NCI-H460 (cell line): ENCODE results near the gene ZCCHC24. TPM values are rescaled to one million over a fixed set of nuclear protein-coding genes. Genes with fewer than 3 reads are reported as not detected.

Experiments
- DNase-seq: peaks from one replicate; pipeline ENCODE4 v3.0.0-alpha.2; 2016; ENCODE audit warnings: low read depth; ENCODE audit errors: extremely low read depth
- total RNA-seq: library from RNA; depleted of rRNA; stranded (reverse); fragments of >200 nt; shearing (Covaris generic); gene quantifications from 2 replicates; pipeline ENCODE4 v1.2.3, GENCODE V29; 2014

Gene ZCCHC24
- total RNA-seq, 1 experiment from 2014 or later: 3.2 TPM

DNA sequence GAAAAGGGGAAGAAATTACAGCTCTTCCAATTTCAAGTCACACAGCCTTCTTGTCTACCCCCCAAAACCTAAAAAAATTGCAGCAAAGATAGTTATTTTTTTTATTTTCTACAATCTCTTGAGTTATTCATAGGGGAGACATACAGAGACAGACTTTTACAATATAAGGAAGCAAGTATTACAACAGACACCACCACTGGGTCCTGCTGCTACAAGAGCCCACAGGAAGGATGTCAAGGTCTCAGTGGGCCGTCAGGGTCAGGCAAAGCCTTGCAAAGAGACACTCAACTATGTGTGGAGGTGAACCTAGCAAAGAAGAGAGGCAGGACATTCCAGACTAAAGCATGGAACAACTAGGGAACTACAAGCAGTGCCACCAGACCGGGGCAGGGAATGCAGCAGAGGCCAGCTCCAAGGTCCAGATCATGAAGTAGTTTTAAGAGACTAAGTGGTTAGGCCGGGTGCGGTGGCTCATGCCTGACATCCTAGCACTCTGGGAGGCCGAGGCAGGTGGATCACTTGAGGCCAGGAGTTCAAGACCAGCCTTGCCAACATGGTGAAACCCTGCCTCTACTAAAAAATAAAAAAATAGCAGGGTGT lies 28.2 kb upstream of the ZCCHC24 start:
- no peak for DNase-seq

DNA sequence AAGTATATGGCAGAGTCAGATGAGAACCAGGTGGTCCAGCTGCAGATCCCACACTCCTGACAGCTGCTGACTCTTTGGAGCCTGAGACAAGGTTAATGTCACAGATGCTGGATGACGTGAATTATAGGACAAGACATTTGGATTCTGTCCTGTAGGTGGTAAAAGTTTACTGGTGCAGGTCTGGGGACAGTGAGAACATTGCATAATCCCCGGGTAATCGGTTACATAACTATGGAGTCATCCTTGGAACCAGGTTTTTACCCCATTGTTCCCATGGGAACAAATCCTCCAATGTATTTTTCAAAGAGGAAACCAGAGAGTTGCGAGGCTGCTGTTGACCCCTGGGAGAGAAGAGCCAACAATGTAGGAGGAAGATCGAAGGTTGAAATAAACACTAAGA lies 27.5 kb upstream of the ZCCHC24 start:
- no peak for DNase-seq

DNA sequence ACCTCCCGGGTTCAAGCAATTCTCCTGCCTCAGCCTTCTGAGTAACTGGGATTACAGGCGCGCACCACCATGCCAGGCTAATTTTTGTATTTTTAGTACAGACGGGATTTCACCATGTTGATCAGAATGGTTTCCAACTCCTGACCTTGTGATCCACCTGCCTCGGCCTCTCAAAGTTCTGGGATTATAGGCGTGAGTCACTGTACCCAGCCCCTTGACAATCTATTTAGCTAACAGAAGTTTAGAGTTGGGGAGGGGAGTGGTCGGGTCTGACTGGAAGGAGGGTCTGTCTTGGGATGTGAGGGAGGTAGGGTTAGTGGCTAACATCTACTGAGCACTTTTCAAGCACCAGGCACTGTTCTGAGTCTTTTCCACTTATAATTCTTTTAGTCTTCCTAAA lies 27.0 kb upstream of the ZCCHC24 start:
- no peak for DNase-seq

DNA sequence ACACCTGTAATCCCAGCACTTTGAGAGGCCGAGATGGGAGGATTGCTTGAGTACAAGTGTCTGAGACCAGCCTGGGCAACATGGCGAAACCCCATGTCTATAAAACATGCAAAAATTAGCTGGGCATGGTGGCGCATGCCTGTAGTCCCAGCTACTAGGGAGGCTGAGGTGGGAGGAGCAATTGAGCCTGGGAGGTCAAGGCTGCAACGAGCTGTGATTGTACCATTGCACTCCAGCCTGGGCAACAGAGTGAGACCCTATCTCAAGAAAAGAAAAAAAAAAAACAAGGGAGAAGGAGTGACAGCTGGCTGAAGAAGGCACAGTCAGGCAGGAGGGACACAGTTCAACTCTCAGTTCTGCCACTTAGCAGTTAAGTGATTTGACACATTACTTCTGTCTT lies 26.4 kb upstream of the ZCCHC24 start:
- no peak for DNase-seq

DNA sequence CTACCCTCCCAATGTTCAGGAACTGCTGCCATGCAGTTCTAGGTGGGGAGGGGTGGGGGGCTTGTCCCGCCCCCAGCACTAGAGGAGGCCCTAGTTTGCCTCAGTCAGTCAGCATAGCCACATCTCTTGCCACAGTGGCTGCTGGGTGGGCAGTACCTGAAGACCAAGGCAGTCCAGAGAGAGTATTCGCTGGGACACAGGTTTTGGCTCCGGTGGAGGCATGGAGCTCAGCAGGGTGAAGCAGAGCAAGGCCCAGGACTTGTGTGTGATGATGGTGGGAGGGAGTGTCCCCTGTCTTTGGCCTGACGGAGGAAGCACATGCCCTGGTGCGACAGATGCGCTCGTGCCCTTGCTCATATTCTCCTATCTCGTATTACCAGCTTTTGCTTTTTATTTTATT lies 24.7 kb upstream of the ZCCHC24 start:
- DNase-seq: no peak

DNA sequence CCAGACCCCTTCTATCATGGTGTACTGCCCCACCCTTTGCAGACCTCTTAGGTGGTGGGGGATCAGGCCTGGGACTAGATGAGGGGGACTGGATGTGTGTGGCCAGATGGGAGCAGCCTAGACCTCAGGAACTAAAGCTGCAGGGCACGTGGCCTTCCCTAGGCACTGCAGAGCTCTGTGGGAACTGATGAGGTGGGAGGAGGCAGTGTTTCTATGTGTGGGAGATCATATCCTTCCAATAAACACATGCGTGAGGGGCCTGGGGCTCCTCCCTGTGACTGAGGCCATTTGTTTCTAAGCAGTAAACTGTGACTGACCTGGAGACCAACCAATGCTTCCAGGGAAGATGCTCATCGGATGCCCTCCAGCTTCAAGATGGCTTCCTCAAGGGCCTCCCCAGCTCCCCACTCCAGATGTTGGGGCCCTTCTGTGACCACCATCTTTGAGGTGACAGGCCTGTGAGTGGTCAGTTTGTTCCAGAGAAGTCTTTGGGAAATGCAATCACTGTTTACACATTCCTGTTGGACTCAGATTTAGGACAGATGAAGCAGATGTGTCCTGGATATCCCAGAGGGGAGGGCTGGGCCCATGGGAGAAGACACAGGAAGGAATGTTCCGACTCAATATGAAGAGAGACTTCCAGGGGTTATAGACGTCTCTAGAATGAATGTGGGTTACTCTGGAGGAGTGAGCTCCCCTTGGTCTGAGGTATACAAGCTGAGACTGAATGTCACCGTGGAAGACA lies 23.6 kb upstream of the ZCCHC24 start:
- no peak for DNase-seq

DNA sequence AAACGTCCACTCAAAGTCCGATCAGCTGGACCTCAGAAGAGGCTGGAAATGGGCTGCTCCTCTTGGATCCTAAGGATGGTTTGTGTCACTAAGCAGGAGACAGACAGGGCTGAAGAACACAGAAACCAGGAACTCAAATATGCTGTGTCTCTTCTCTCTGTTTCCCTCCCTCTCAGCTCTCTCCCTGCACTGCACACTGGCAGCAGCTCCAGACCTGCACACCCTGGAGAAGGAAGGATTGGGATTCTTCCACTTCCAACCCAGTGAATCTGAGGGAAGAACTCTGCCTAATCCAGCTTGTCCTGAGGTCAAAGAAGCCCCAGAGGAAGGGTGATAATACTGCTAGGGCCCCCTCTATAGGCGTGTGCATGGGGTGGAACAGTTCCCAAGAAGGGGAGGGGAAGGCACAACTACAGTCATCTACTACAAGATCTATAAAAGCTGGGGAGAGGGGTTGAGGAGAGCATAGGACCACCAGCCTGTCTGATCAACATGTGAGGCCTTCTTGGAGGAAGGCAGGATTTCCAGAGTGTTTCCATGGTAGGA lies 22.7 kb upstream of the ZCCHC24 start:
- no peak for DNase-seq

DNA sequence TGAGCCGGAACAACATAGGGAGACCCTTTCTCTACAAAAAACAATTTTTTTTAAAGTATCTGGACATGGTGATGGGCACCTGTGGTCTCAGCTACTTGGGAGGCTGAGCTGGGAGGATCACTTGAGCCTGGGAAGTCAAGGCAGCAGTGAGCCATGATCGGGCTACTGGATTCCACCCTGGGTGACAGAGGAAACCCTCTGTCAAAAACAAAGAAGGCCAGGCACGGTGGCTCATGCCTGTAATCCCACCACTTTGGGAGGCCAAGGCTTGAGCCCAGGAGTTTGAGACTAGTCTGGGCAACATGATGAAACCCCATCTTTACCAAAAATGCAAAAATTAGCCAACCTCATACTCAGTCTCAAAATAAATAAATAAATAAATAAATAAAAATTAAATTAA lies 19.9 kb upstream of the ZCCHC24 start:
- DNase-seq: no peak

DNA sequence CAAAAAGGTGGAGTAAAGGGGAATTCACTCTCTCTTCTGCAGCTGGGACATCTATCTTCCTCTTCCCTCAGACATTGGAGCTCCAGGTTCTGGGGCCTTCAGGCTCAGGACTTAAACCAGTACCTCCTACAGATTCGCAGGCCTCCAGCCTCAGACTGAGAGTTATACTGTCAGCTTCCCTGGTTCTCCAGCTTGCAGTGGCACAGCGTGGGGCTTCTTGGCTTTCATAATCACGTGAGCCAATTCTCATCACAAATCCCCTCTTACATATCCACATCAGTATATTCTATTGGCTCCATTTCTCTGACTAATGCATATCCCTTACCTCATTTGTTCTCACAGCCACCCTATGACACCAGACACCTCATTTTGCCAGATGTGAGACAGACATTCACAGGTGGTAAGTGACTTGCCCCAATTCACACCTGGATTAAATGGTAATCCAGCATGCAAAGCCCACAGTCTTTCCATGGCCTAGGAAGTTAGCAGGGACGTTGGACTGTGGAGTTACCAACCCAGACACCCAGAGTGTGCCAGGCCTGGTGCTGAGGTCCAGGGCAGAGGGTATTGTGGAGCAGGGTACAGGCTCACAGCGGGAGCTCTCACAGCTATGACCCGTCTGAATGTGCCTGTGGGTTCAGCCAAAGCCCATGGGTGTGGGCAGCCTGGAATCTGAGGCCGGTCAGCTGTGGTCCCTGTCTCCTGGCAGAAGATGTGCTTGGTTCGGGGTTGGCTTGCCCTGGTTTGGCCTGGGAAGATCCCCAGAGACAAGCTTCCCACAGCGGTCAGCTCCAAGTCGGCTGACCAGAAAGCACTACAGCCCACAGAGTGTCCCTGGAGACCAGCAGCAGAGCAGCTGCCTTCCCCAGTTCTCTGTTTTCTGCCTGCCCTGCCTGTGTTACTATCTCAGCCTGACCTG lies 18.4 kb upstream of the ZCCHC24 start:
- no peak for DNase-seq

DNA sequence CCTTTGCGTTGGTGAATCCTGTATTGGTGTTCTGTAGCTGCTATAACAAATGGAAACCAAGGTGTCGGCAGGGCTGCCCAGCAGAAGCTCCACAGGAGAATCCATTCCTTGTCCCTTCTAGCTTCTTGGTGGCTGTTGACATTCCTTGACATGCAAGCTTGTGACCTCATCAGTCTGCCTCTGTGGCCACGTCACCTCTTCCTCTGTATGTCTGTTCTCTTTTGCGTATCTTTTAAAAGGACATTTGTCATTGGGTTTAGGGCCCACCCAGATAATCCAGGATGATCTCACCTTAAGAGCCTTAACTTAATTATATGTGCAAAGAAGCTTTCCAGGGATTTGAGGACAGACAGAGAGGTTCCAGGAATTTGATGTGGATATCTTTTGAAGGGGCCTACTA lies 15.3 kb upstream of the ZCCHC24 start:
- DNase-seq: no peak

DNA sequence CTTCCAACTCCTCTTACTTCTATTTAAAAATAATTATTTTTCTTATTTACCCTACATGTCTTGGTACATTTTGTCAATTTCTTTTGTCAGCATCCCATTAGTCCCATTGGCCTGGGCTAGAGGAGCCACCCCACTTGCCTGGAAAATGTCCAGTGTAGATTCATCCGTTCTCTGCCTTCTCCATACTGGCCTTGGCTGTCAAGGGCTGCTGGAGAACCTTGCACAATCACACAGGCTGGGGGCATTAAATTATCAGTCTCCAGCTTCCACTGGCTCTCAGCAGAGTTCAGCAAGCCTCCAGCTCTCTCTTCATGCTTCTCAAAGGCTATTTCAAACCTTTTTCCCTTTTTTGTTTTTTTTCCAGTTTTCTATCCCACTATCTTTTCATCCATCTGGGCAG lies 13.8 kb upstream of the ZCCHC24 start:
- DNase-seq: no peak

DNA sequence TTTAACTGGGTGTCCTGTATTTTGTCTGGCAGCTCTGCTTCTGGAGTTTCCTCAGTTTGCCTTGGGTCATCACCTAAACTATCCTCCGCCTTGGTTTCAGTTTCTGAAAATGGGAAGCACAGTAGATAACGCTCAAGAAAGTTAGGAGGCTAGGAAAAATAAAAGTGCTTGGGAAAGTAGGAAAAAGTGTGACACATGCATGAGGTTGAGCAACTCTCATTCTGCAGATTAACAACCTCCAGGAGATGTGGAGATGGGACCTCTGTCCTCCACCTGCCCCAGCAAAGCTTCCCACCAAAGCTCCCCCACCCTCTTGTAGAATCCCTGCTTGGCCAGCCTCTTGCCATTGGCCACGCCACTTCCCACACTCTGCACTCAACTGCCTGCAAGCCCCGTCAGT lies 13.1 kb upstream of the ZCCHC24 start:
- DNase-seq: no peak

DNA sequence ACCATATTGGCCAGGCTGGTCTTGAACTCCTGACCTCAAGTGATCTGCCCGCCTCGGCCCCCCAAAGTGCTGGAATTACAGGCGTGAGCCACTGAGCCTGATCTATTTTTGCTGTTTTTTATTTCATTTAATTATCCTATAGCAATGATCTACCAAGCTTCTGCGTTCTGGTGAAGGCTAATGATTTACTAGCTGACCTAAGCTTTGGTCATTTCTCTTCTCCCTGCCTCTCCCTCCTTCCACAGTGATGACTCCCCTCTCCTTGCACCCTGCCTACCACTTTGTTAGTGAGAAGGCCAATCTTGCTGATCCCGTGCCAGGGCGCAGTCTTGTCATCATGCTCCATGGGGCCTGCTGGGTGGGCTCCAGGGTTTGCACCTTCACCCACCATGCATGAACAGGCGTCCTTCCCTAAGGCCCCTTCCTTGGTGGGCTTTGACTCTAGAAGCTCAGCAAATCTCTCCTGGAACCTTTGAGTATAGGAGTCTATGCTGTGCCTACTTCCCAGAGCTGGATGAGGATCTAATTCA lies 11.9 kb upstream of the ZCCHC24 start:
- no peak for DNase-seq

DNA sequence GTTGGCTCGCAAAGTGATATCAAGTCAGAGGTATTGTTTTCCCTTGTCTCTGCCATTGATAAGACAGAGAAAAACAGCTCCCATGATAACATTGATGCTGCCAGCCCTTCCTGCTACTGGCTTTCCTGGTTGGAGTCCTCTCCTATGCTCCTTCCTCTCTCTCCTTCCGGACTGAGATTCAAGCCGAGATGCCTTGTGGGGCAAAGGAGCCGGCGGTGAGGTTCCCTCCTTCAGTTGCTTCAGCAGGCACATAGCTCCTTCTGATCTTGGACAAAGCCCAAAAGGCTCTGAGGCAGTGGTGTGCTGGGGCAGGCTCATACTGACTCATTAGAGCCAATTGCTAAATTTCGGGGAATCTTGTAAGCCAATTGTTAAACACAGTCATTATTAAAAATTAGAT lies 8.8 kb upstream of the ZCCHC24 start:
- DNase-seq: no peak

DNA sequence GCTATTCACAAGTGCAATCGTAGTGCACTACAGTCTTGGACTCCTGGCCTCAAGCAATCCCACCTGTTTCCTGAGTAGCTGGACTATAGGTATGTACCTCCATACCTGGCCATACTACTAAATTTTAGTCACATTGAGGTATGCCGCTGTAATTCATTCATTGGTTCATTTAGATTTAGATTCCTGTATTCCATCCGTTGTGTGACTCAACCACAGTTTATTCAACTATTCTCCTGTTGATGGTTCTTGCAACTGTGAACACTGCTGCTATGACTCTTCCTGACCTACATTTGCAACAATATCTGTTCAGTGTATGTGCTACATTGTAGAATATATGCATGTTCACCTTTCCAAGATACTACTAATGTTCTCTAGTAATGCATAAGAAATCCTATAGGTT lies 8.0 kb upstream of the ZCCHC24 start:
- no peak for DNase-seq

DNA sequence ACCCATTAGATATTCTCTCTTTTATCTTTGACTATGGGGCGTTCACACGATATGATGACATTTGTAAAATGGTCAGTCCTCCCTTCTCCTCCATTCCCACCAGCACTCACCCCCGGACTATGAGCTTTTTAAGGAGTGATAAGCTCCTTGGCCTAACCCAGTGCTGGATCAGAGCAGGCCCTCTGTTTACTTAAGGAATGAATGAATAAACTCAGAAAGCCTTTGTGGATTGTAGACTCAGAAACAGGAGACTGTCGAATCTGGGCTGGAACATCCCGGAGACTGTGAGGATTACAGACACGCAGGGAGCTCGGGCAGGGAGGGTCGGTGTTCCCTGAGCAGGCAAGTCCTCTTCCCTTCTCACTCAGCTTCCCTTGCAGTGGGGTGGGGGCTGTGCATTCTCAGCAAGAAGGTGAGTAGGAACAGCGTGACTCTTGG lies 6.8 kb upstream of the ZCCHC24 start:
- DNase-seq: no peak

DNA sequence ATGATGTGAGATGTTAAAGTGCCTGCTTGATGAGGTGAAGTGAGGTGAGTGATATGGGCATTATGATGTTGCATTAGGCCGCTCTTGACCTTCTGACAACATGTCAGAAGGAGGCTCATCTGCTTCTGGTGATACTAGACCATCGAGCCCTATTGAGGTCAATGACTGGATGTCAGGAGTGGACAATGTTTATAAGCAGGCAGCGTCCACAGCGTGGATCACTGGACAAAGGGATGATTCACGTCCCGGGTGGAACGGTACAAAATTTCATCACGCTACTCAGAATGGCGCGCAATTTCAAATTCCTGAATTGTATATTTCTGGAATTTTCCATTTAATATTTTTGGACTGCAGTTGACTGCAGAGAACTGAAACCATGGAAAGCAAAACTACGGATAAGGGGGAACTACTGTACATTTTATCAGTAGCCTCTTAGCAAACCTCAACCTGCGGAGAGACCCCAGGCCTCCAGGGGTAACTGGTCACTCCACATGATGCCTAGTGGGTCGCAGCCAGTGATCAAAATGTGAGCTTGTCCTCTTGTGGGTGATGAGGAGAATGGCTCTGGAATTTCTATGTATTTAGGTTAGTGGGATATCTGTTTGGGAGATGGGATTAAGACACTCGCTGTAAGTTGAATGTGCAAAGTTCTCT lies 5.7 kb upstream of the ZCCHC24 start:
- no peak for DNase-seq

DNA sequence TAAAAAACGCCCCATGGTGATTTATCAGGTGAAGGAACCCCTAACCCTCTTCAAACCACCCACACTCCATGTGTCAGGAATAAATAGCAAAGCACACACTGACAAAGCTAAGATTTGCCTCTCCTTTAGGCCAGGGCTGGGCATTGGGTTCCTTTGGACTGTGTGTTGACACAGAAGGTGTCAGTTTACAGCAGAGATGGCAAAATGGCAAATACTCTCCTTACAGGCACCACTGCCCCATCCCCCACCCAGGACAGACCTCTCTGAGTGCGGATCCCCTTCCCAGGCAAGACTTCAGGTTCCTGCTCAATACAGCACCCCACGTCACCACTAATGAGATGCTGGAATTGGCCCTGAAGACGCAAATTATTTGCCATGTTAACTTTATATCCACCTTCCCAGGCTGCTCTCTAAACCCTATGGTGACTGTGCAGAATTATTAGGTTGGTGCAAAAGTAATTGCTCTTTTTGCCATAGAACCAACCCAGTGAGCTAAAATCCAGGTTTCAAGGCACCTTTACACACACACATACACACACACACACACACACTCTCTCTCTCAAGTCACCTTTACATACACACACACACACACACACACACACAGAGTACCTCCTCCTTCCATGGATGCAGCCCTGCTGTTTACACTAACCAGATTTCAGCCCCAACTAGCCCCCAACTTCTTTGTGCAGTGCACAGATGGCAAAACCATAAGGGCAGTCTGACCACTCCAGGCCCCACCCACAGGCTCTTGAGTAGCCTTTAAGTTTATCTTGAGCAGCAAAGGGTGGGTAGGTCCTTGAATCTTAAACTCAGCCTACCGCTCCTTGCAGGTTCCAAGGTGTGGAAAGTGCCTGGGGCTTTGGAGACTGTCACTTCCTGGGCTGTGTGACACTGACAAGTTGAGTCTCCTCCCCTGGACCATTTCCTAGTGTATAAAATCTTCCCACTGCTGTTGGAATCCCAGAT lies 4.0 kb upstream of the ZCCHC24 start:
- DNase-seq: no peak

DNA sequence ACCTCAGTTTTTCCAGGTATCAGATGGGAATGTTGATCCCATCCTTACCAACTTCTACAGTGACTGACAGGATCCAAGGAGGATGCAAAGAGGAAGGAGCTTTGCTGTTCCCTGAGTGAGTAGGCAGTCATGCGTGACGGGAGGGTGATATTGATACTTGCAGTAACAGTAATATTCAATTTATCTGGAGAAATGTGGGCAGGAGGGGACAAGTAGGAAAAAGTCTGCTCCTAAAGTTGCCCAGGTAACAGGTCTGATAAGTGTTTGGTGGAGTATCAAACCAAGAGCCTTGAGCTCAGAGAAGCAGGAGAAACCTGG lies 3.3 kb upstream of the ZCCHC24 start:
- no peak for DNase-seq
